ENCODE measurements around the gene RCOR1.
A peak's percentile ranks its signal among the peaks of the same experiment; 100 is the strongest.
"Not testable (repeated sequence)": the region's sequence is repeated elsewhere in the genome, so short reads cannot be mapped to it uniquely, and the experiment has no call there.

Gene RCOR1

DNA sequence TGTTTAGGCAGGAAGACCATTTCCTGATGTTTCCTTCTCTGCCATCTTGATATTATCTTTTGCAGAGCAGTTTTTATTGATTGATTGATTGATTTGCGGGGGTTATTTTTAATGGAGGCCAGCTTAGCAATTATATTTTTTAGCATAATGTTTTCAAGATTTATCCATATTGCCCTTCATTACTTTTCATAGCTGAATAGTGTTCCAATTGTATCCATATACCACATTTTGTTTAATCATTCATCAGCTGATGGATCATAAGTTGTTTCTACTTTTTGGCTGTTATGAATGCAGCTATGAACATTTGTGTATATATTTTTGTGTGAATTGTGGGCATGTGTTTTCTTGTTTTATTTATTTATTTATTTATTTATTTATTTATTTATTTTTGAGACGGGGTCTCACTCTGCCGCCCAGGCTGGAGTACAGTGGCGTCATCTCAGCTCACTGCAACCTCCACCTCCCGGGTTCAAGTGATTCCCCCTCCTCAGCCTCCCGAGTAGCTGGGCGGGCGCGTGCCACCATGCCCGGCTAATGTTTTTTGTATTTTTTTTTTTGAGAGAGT, 20.9 kb upstream of the RCOR1 start:
- no peak for DNase-seq

DNA sequence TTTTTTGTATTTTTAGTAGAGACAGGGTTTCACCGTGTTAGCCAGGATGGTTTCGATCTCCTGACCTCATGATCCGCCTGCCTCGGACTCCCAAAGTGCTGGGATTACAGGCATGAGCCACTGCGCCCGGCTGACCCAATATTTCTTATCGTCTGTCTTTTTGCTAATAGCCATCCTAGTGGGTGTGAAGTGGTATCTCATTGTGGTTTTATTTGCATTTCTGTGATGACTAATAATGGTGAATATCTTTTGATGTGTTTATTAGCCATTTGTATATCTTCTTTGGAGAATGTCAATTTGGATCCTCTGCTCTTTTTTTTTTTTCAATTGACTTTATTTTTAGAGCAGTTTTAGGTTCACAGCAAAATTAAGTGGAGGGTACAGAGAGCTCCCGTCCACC, 19.3 kb upstream of the RCOR1 start:
- DNase-seq: not testable (repeated sequence)

DNA sequence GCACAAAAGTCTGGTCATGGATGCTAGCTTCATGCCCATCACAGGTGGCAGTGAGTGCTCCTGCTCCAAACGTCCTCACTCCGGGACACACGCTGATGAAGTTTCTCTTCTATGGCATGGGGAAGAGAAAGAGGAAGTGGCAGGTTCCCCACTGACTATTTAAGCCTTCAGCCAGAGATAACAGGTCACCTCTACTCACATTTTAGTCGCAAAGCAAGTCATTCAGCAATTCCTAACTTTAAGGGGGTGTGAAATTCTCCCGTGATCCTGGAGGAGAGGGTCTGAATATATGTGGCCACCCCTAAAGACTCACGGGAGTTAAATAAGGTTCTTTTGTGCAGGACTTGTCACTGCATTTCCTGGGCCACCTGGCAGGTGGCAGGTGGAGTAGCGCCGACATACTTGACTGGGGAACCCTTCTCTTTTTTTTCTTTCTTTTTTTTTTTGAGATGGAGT, 18.8 kb upstream of the RCOR1 start:
- no peak for DNase-seq

DNA sequence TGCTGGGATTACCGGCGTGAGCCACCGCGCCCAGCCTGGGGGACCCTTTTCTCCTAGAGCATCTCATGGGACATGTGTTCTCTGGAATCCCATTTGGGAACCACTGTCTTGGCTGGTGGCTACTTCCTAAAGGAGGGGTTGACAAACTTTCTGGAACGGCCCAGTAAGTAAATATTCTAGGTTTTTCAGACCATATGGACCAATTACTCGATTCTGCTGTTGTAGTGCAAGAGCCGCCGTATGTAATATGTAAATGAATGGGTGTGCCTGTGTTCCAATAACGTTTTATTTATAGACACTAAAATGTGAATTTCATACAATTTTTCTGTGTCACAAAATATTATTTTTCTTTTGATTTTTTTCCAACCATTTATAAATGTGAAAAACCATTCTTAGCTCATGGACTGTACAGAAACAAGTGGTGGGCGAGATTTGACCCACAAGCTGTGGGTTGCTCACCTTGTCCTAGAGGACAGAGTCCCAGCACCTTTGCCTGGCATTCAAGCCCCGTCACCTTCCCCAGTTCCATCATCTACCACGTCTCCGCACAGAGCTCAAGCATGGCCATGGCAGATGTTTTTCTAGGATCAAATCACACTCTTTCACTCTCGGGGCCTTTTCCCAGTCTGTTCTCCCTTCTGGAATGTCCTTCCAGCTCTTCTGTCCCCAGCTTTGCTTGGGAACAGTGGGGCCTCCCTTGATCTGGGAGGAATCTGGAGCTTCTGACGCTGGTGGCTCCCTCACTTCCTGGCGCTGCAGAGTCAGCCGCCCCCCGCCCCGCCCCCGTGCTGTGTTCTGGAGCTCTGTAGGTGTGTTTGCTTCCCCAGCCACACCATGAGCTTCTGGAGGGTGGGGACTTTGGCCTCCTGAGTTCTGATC, 17.9 kb upstream of the RCOR1 start:
- DNase-seq: no peak

DNA sequence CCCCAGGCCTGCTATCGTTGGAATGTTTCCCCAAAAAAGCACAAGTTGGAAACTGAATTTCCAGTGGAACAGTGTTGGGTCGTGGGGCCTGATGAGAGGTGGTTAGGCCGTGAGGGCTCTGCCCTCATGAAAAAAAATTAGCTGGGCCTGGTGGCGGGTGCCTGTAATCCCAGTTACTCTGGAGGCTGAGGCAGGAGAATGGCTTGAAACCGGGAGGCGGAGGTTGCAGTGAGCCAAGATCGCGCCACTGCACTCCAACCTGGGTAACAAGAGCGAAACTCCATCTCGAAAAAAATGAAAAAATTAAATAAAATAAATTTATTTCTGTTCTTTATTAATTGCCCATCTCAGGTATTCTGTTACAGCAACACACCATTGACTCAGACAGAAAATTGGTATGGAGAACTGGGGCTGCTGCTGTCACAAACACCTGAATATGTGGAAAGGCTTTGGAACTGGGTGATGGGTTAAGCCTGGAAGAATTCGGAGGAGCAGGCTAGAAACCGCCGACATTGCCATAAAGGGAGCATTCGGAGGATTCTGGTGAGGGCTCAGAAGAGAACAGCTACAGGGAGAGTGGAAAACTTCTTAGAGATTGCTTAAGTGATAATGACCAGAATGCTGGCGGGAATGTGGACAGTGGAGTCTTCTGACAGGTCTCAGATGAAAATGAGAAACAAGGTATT, 17.1 kb upstream of the RCOR1 start:
- DNase-seq: no peak

DNA sequence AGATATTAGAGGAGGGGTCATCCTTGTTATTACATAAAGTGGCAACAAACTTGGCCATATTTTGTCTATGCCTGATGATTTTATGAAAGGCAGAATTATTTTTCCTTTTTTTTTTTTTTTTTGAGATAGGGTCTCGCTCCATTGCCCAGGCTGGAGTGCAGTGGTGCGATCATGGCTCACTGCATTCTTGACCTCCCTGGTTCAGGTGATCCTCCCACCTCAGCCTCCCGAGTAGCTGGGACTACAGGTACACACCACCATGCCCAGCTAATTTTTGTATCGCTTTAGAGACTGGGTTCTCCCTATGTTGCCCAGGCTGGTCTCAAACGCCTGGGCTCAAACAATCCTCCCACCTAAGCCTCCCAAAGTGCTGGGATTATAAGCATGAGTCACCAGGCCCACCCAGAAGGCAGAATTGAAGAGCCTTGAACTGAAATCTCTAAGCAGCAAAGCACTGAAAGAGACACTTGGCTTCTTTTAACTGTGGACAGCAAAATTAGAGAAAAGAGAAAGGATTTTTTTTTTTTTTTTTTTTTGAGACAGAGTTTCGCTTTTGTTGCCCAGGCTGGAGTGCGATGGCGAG, 16.5 kb upstream of the RCOR1 start:
- not testable (repeated sequence) for DNase-seq

DNA sequence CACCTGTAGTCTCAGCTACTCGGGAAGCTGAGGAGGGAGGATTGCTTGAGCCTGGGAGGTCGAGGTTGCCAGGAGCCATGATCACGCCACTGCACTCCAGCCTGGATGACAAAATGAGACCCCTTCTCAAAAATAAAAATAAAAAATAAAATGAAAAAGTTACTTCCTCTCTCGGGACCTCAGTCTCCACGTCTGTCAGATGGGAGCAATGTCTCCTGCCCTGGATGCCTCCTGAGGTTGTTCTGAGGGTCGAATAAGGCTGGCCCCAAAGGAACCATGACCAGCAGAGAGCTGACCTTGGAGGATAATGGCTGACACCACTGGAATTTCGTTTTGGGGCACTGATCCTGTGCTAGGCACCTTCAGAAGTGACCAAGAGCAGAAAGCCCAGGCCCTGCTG, 13.6 kb upstream of the RCOR1 start:
- DNase-seq: no peak

DNA sequence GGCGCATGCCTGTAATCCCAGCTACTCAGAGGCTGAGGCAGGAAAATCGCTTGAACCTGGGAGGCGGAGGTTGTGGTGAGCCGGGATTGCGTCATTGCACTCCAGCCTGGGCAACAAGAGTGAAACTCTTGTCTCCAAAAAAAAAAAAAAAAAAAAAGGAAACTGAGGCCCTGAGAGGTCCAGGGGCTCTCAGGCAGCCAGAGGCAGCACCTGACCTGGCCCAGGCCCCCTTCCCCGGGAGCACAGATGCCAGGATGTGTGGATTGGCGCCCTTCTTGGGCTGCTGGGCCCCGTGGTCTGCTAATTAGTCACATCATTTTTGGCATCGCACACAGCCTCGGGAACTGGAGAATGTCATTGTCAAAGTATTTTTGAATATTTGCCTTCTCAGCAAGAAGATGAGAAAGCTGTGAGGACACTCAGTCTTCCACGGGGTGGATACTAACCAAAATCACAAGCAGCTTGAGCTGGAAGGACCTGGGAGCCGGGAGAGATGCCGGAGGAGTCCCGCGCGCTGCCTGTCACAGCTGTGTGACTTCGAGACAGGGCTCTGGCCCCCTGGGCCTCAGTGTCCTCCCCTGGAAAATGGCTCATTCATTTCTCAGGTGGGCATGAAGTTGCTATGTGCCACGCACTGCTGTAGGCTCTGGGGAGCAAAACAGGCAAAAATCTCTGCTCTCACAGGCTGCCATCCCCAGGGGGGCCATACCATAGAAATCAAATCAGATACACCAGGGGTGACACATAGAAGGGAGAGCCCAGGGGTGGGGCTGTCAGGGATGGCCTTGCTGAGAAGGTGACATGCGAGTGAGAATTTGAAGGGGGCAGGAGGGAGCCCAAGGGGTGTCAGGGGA, 12.5 kb upstream of the RCOR1 start:
- DNase-seq: no peak

DNA sequence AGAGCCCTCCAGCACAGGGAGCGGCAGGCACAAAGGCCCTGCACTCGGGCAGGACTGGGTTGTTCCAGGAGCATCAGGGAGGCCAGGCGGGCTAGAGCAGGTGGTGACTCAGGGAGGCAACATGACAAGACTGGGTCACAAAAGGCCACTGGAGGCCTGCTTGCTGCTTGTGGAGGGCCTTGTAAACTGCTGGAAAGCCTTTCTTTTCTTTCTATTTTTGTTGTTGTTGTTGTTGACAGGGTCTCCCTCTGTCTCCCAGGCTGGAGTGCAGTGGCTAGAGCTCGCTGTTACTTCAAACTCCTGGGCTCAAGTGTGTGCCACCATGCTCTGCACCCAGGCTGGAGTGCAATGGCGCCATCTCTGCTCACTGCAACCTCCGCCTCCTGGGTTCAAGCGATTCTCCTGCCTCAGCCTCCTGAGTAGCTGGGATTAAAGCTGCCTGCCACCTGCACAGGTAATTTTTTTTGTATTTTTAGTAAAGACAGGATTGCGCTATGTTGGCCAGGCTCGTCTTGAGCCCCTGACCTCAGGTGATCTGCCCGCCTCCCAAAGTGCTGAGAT, 11.8 kb upstream of the RCOR1 start:
- no peak for DNase-seq

DNA sequence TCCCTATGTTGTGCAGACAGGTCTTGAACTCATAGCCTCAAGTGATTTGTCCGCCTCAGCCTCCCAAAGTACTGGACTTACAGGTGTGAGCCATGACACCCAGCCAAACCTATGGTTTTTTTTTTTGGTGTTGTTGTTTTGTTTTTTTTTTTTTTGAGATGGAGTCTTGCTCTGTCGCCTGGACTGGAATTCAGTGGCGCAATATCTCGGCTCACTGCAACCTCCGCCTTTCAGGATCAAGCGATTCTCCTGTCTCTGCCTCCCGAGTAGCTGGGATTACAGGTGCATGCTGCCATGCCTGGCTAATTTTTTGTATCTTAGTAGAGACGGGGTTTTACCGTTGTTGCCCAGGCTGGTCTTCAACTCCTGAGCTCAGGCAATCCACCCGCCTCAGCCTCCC, 11.3 kb upstream of the RCOR1 start:
- no peak for DNase-seq

DNA sequence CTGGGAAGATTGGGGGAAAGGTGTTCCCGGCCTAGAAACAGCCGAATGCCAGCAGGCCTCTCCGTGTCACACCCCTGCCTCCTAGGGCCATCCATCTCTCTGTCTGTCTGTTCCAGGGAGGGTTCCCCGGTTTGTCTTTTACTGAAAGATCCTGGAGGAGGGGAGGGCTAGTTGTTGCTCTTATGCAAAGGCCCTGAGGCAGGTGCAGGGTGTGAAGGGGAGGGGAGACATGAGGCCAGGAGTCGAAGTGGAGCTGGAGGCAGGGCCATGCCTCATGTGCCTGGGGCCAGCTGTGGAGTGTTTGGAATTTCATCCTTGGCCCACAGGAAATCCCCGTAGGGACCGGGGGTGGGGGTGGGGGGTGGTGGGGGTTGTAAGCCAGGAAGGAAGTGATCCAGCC, 8.7 kb upstream of the RCOR1 start:
- DNase-seq: no peak

DNA sequence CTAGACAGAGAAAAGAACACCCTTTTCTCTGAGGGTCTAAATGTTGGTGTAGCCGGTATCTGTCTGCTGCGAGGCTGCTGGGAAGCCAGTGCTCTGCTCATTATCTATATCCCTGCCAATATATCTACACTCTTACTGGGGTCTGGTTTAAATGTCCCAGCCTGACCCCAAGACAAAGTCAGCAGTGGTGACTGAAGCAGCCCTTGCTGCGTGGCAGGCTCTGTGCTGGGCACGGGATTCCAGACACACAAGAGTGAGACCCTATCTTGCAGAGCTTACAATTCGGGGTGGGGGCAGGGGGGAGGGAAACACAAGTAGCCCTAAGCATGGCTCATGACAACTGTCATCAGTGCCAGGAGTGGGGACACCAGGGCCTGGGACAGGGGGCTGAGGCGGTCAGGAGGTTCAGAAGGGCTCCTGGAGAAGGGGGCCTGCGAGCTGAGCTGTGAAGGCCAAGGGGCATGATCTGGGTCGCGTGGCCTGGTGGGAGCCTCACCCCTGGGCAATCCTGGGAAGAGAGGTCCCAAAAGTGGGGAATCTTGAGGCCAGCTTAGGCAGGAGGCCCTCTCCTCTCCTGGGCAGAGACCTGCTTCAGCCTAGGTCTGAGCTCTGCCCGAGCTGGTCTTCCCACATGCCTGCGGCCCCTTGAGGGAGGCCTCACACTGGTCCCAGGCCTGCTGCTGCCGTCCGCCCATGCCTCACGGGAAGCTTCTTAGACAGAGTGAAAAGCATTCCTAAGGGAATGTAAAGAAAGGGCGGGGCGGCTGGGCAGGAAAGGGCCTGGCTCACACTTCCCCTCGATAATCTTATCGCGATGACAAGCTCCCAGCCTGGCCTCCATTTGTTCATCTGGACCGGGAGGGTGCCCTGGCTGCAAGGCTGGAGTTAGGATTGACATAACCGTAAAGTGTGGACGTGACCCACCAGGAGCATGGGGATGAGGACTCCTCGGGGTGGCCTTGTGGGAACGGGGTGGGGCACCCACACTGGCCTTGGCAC, 7.3 kb upstream of the RCOR1 start:
- no peak for DNase-seq

DNA sequence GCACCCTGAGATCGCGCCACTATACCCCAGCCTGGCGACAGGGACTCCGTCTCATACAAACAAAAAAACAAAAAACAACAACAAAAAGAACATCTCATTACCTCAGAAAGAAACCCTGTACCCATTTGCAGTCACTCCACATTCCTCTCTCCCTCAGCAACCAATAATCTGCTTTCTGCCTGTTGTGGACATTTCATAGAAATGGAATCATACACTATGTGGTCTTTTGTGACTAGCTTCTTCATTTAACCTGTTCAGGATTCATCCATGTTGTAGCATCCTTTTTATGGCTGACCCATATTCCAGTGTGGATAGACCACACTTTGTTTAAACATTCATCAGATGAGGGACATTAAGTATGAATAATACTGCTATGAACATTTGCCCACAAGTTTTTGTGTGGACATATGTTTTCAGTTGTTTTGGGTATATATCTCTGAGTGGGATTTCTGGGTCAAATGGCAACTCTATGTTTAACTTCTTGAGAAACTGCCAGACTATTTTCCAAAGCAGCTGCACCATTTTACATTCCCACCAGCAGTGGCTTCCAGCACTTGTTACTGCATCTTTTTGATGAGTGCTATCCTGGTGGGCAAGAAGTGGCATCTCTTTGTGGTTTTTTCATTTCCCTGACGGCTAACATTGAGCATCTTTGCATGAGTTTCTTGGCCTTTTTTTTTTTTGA, 5.9 kb upstream of the RCOR1 start:
- DNase-seq: no peak

DNA sequence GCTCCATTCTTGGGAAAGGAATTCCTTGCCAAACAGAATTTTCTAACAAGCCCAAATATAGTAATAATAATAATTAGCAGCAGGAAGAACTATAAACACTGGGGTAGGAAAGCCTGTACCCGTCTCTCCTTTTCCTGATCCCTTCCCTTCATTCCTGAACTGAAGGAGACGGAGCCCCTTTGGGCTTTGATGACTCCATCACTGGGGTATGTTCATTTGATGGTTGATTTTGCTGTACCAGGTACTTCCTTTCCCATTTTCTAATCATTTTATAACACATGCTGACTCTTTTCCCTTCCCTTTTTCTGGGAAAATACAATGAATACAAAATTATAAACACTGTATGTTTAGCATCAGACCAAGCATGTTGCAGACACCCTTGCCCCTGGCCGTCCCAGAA, 3.6 kb upstream of the RCOR1 start:
- no peak for DNase-seq

DNA sequence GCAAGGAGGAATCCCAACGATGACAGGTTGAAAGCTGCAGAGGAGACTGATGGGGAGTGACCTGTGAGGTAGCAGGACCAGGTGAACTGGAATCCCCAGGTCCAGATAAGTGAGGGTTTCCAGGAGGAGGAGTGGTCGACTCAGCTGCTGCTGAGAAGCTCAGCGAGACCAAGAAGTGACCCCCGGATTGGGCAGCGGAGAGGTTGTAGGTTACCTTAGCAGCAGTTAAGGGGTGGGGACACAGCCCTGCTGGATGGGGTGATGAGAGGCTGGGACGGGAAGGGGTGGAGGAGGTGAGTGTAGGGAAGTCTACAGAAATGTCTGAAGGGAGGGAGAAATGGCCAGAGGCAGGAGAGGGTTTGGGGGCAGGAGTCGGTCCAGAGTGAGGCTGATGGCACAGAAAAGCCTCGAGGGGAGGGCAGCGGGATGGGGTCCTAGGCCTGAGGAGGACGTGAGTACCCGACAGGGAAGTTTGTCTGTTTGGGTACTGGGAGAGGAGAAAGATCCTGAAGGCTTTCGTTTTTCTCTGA, 2.6 kb upstream of the RCOR1 start:
- DNase-seq: no peak

DNA sequence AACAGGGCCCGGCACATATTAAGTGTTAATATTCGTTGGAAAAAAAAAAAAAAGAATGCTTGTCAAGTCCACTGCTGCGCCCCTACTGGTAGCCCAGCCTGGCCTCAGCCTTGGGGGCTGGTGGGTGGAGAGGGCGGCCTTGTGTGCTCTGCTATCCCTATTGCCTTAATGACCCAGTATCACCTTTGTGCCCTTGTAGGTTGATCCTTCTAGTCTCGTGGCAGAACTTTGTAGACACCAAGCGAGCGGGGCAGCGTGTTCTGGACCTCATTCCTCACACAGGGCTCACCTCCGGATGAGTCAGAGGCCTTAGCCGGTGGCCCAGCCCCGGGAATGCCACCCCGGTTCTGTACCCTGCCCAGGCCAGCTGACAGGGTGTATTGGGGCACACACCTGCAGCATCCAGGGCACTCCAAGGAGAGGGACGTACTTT, 1.8 kb upstream of the RCOR1 start:
- DNase-seq: no peak

DNA sequence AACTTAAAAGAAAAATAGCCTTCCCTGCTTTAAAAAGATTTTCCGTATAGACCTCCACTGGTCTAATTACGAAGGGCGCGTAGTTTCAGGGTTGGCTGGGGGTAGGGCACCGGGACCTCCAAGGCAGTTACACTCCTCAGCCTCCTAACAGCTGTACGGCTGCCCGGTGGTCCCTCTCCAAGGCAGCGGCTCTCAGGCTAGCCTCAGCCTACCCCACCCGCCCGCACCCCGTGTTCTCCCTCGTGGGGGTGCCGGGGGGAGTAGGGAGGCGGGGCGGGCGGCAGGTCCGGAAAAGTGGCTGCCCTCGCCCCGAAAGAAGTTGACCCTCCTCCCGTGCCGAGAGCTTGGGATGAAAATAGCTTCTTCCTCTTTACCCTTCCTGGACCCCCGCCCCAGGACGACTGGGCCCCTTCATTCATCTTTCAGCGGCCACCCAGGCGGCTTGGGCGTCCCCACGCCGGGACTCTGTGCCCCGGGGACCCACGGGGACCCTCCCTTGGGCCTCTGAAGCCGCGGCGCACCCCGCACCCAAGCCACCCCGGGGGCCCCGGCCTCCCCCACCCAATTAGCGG, 991 bp upstream of the RCOR1 start:
- no peak for DNase-seq

DNA sequence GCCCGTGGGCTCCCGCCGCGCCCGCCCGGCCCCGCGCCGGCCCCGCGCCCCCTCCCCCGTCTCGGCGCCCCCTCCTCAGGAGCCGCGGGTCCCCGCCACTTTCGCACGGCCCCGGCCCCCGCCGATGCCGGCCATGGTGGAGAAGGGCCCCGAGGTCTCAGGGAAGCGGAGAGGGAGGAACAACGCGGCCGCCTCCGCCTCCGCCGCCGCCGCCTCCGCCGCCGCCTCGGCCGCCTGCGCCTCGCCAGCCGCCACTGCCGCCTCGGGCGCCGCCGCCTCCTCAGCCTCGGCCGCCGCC, 263 bp downstream of the RCOR1 start:
- DNase-seq: no peak

DNA sequence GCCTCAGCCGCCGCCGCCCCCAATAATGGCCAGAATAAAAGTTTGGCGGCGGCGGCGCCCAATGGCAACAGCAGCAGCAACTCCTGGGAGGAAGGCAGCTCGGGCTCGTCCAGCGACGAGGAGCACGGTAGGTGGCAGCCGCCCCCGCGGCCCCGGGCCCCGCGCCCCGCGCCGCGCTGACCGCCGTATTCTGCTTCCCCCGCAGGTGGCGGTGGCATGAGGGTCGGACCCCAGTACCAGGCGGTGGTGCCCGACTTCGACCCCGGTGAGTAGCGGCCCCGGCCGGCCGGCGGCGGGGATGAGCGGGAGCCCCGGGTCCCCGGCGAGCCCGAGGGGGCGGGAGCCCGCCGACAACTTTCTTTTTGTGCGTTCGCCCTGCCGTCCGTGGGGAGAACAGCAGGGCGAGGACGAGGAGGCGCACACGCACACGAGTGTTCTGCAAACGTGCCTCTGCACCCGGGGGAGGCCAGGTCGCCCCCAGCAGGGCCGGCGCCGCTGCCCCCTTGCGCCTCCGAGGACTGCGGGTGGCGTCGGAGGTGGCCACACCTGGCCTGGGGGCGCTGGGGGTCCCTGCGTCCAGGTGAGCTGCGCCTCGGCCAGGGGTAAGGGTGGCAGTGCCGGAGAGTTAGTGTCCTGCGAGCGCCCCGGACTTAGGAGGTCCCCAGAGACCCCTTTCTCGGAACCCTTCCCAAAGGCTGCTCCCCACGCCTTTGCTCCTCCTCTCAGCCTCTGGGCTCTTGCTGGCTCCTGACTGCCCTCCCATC, 794 bp downstream of the RCOR1 start:
- peak; percentile 21 for DNase-seq
